ENCODE data around the gene BAAT.

GRCh38 chr9:101323129-101323528, 61.7 kb downstream of the BAAT start:
- no peak for TF ChIP-seq KHSRP (IDR thresholded peaks at IDR 0.05)
- no peak for TF ChIP-seq MEF2D (tag; conservative IDR thresholded peaks at IDR 0.05; ENCODE audit: low read depth)
- TF ChIP-seq HDAC6 (IDR thresholded peaks at IDR 0.05; ENCODE audit: low read depth, low read length): no peak
- no peak for TF ChIP-seq GABPA (tag; conservative IDR thresholded peaks at IDR 0.05; ENCODE audit: low read depth)
- no peak for TF ChIP-seq HDAC2 (IDR thresholded peaks at IDR 0.05)
- TF ChIP-seq ZNF146 (CRISPR knock-in tag; IDR thresholded peaks at IDR 0.05; ENCODE audit: unreplicated experiment): no peak
- no peak for TF ChIP-seq ZKSCAN3 (CRISPR knock-in tag; IDR thresholded peaks at IDR 0.05)
- no peak for TF ChIP-seq NKRF (IDR thresholded peaks at IDR 0.05; ENCODE audit: borderline replicate concordance)
- no peak for TF ChIP-seq CTCF (IDR thresholded peaks at IDR 0.05 in 2 of 3, conservative IDR thresholded peaks at IDR 0.05 in 1 of 3; ENCODE audit: insufficient read depth in 2 of 3, low read depth in 1 of 3, low read length in 3 of 3)
- no peak for TF ChIP-seq POLR2A (conservative IDR thresholded peaks at IDR 0.05)
- TF ChIP-seq SREBF2 (CRISPR knock-in tag; IDR thresholded peaks at IDR 0.05): no peak

Measured in K562 (cell line).